ENCODE results near the gene ZNF543. TPM values are rescaled to one million over a fixed set of nuclear protein-coding genes. Genes with fewer than 3 reads are reported as not detected.

The ZNF543 gene
- 12.5 and 14.1 TPM in 2 replicates for total RNA-seq

GRCh38 chr19:57320180-57321084 is at the start of gene ZNF543:
Gene ZNF543, plus strand, starts transcription at chr19:57320472. Its CDS starts 382 bp downstream, at chr19:57320854.

GRCh38 chr19:57280165-57280961 is 39.9 kb upstream of the ZNF543 start, which contains the start of gene ZNF460:
Gene ZNF460, plus strand, starts transcription at chr19:57280485. Its CDS starts 322 bp downstream, at chr19:57280807.

GRCh38 chr19:57350877-57351805 is 30.9 kb downstream of the ZNF543 start, which contains the start of gene ZNF304:
Gene ZNF304, plus strand, starts transcription at chr19:57351271. Its CDS starts 394 bp downstream, at chr19:57351665.

GRCh38 chr19:57362997-57363687 is 42.9 kb downstream of the ZNF543 start, which contains the start of the genes TRAPPC2B and ZNF547:
Gene TRAPPC2B, plus strand, starts transcription at chr19:57363551. Its CDS starts 1,283 bp downstream, at chr19:57364834.
Gene ZNF547, plus strand, starts transcription at chr19:57363551. Its CDS starts 5,005 bp downstream, at chr19:57368556.

Other genes with a start within 250 kb of the ZNF543 start
- gene USP29, start 200.5 kb upstream of the ZNF543 start, total RNA-seq = not detected in 2 replicates
- gene ZIM3, start 175.3 kb upstream of the ZNF543 start, total RNA-seq = not detected in 2 replicates
- not detected in 2 replicates for gene DUXA, start 153.0 kb upstream of the ZNF543 start, total RNA-seq
- 42.8 and 53.8 TPM in 2 replicates for gene ZNF264, start 129.0 kb upstream of the ZNF543 start, total RNA-seq
- 1.4 and 3.1 TPM in 2 replicates for gene AURKC, start 89.4 kb upstream of the ZNF543 start, total RNA-seq
- gene ZNF805, start 79.8 kb upstream of the ZNF543 start, total RNA-seq = 35.4 and 40.4 TPM in 2 replicates
- gene ZNF460, start 40.0 kb upstream of the ZNF543 start, total RNA-seq = 95.8 and 102 TPM in 2 replicates
- 12.6 TPM in 2 replicates for gene ZNF304, start 30.8 kb downstream of the ZNF543 start, total RNA-seq
- 13.0 and 15.3 TPM in 2 replicates for gene TRAPPC2B, start 43.1 kb downstream of the ZNF543 start, total RNA-seq
- 3.9 and 4.6 TPM in 2 replicates for gene ZNF547, start 43.1 kb downstream of the ZNF543 start, total RNA-seq
- 22.7 and 29.4 TPM in 2 replicates for gene ZNF548, start 69.4 kb downstream of the ZNF543 start, total RNA-seq
- 12.9 and 16.9 TPM in 2 replicates for gene ZNF17, start 90.7 kb downstream of the ZNF543 start, total RNA-seq
- gene ZNF749, start 114.9 kb downstream of the ZNF543 start, total RNA-seq = 14.1 and 16.5 TPM in 2 replicates
- 0.11 and 0.39 TPM in 2 replicates for gene VN1R1, start 136.7 kb downstream of the ZNF543 start, total RNA-seq
- gene ZNF772, start 157.1 kb downstream of the ZNF543 start, total RNA-seq = 21.9 and 22.0 TPM in 2 replicates
- 7.8 and 10.6 TPM in 2 replicates for gene ZNF419, start 167.3 kb downstream of the ZNF543 start, total RNA-seq
- 10.8 and 18.8 TPM in 2 replicates for gene ZNF773, start 179.5 kb downstream of the ZNF543 start, total RNA-seq
- gene ZNF549, start 206.9 kb downstream of the ZNF543 start, total RNA-seq = 5.3 and 5.9 TPM in 2 replicates
- 10.2 and 13.0 TPM in 2 replicates for gene ZNF550, start 239.4 kb downstream of the ZNF543 start, total RNA-seq

Data from placental epithelial cell (primary cell).